H1 (cell line): ENCODE results near the gene CCDC154. TPM values are rescaled to one million over a fixed set of nuclear protein-coding genes. Genes with fewer than 3 reads are reported as not detected.

Experiments used
- CTCF ChIA-PET: fragments of 300-600 bp; sonication (Branson Sonifier 250); formaldehyde crosslinking; loops from one replicate; lab custom pipeline; 2021; ENCODE audit not compliant: partially characterized antibody; lab: Charles Lee
- POLR2A ChIA-PET: fragments of 300-600 bp; sonication (Branson Sonifier 250); formaldehyde crosslinking; loops from one replicate; lab custom pipeline; 2021; ENCODE audit warnings: inconsistent platforms; ENCODE audit not compliant: partially characterized antibody; lab: Charles Lee
- DNase-seq, 2 experiments: peaks; one replicate each; pipeline versions ENCODE4 v3.0.0 to v3.0.0-alpha.2; 2010 to 2022; ENCODE audit warnings: low spot score in 2 of 2, low read depth in 1 of 2, mixed read lengths in 1 of 2
- FAIRE-seq: peaks from 2 replicates; lab custom pipeline; 2011; peaks lifted over from hg19 to GRCh38; lab: Jason Lieb, UNC
- H2AFZ ChIP-seq: 2 replicates; pipeline ENCODE4 v1.8.1; 2012; ENCODE audit warnings: low read length, inconsistent platforms
- H2AK5ac ChIP-seq: 2 replicates; pipeline ENCODE4 v1.6.1; 2013; ENCODE audit warnings: low read depth, low read length
- H2BK120ac ChIP-seq: replicated peaks from 2 replicates; pipeline ENCODE3; 2013; ENCODE audit warnings: low read depth, low read length, inconsistent platforms
- H2BK12ac ChIP-seq: 2 replicates; pipeline ENCODE4 v1.6.1; 2013; ENCODE audit warnings: low read depth, low read length
- H2BK15ac ChIP-seq: 2 replicates; pipeline ENCODE4 v1.6.1; 2013; ENCODE audit warnings: low read length
- H2BK20ac ChIP-seq: 2 replicates; pipeline ENCODE4 v1.6.1; 2013; ENCODE audit warnings: low read length
- H2BK5ac ChIP-seq: 2 replicates; pipeline ENCODE4 v1.6.1; 2013; ENCODE audit warnings: low read depth, low read length
- H3K14ac ChIP-seq: 2 replicates; pipeline ENCODE4 v1.6.1; 2013; ENCODE audit warnings: inconsistent platforms; ENCODE audit not compliant: insufficient read length
- H3K18ac ChIP-seq: 2 replicates; pipeline ENCODE4 v1.6.1; 2013; ENCODE audit warnings: low read length; ENCODE audit errors: extremely low read depth
- H3K23ac ChIP-seq: 2 replicates; pipeline ENCODE4 v1.6.1; 2013; ENCODE audit warnings: inconsistent platforms; ENCODE audit not compliant: insufficient read length
- H3K23me2 ChIP-seq: 2 replicates; pipeline ENCODE4 v1.6.1; 2013; ENCODE audit warnings: low read depth, low read length
- H3K27ac ChIP-seq: 2 replicates; pipeline ENCODE4 v1.6.1; 2011; ENCODE audit warnings: low read depth, low read length, inconsistent platforms
- H3K27me3 ChIP-seq, 4 experiments: replicated peaks in 1 of 4; 1 replicate in 1 of 4; 2 replicates in 3 of 4; pipeline versions ENCODE4 v1.6.1 to v1.8.1; 2011 to 2013; ENCODE audit warnings: low read length in 3 of 4, mild to moderate bottlenecking in 3 of 4, inconsistent platforms in 2 of 4, mixed read lengths in 2 of 4, moderate library complexity in 1 of 4; ENCODE audit not compliant: control insufficient read depth in 3 of 4, insufficient read depth in 3 of 4; ENCODE audit errors: extremely low read depth in 1 of 4
- H3K36me3 ChIP-seq, 4 experiments: 2 replicates each; pipeline versions ENCODE4 v1.6.1 to v1.8.1; 2011 to 2013; ENCODE audit warnings: mild to moderate bottlenecking in 4 of 4, low read length in 3 of 4, moderate library complexity in 2 of 4, control low read depth in 1 of 4, inconsistent platforms in 1 of 4; ENCODE audit not compliant: insufficient read depth in 4 of 4, control insufficient read depth in 2 of 4
- H3K4ac ChIP-seq: replicated peaks from 2 replicates; pipeline ENCODE3; 2013; ENCODE audit warnings: low read length, low read depth, mixed read lengths, inconsistent platforms; ENCODE audit not compliant: insufficient read length
- H3K4me1 ChIP-seq, 4 experiments: replicated peaks in 1 of 4; 1 replicate in 1 of 4; 2 replicates in 3 of 4; pipeline versions ENCODE4 v1.6.1 to v1.8.1; 2011 to 2013; ENCODE audit warnings: low read length in 3 of 4, inconsistent platforms in 2 of 4, mixed read lengths in 1 of 4; ENCODE audit not compliant: insufficient read depth in 4 of 4, control insufficient read depth in 3 of 4
- H3K4me2 ChIP-seq, 2 experiments: 2 replicates each; pipeline versions ENCODE4 v1.6.1 to v1.8.1; 2011 to 2013; ENCODE audit warnings: low read depth in 2 of 2, low read length in 2 of 2, control low read depth in 1 of 2, inconsistent platforms in 1 of 2, mild to moderate bottlenecking in 1 of 2; ENCODE audit not compliant: insufficient read depth in 1 of 2
- H3K4me3 ChIP-seq, 4 experiments: fragments of 200-600, 300-600 bp in 1 of 4; sonication (generic), shearing (Covaris generic), sonication (Bioruptor Twin) in 1 of 4; 2 replicates each; pipeline versions ENCODE4 v1.5.1 to v1.8.1; 2011 to 2016; ENCODE audit warnings: low read length in 4 of 4, low read depth in 3 of 4, control low read depth in 2 of 4, inconsistent platforms in 2 of 4, mild to moderate bottlenecking in 2 of 4, mixed read lengths in 1 of 4, moderate library complexity in 1 of 4; ENCODE audit not compliant: insufficient read depth in 2 of 4; ENCODE audit errors: extremely low read depth in 1 of 4
- H3K56ac ChIP-seq: replicated peaks from 2 replicates; pipeline ENCODE3; 2013; ENCODE audit warnings: low read depth, mild to moderate bottlenecking, mixed read lengths, low read length, inconsistent platforms; ENCODE audit not compliant: insufficient read length
- H3K79me1 ChIP-seq: 2 replicates; pipeline ENCODE4 v1.6.1; 2013; ENCODE audit warnings: low read depth, low read length, control low read depth
- H3K79me2 ChIP-seq, 2 experiments: 2 replicates each; pipeline versions ENCODE4 v1.6.1 to v1.8.1; 2012 to 2013; ENCODE audit warnings: low read length in 2 of 2, mild to moderate bottlenecking in 2 of 2, inconsistent platforms in 1 of 2; ENCODE audit not compliant: insufficient read depth in 2 of 2, control insufficient read depth in 1 of 2
- H3K9ac ChIP-seq, 4 experiments: replicated peaks in 1 of 4; 1 replicate in 1 of 4; 2 replicates in 3 of 4; pipeline versions ENCODE4 v1.6.1 to v1.8.1; 2011 to 2013; ENCODE audit warnings: low read depth in 3 of 4, low read length in 3 of 4, control low read depth in 2 of 4, mild to moderate bottlenecking in 2 of 4, moderate library complexity in 2 of 4, inconsistent platforms in 1 of 4; ENCODE audit errors: extremely low read depth in 1 of 4
- H3K9me3 ChIP-seq, 2 experiments: 2 replicates each; pipeline versions ENCODE4 v1.6.1 to v1.8.1; 2012 to 2013; ENCODE audit warnings: mild to moderate bottlenecking in 2 of 2, moderate library complexity in 2 of 2, control low read depth in 1 of 2, inconsistent platforms in 1 of 2, low read depth in 1 of 2, low read length in 1 of 2, mixed read lengths in 1 of 2; ENCODE audit not compliant: insufficient read depth in 2 of 2
- H4K20me1 ChIP-seq, 2 experiments: replicated peaks in 1 of 2; 2 replicates each; pipeline versions ENCODE3 to v1.8.1; 2011 to 2013; ENCODE audit warnings: inconsistent platforms in 2 of 2, low read length in 2 of 2, mild to moderate bottlenecking in 1 of 2; ENCODE audit not compliant: insufficient read depth in 2 of 2, control insufficient read depth in 1 of 2
- H4K5ac ChIP-seq: 2 replicates; pipeline ENCODE4 v1.6.1; 2013; ENCODE audit warnings: low read length, low read depth, mixed read lengths, inconsistent platforms; ENCODE audit not compliant: insufficient read length
- H4K8ac ChIP-seq: 2 replicates; pipeline ENCODE4 v1.8.0; 2013; ENCODE audit warnings: mild to moderate bottlenecking, moderate library complexity, low read length, inconsistent platforms; ENCODE audit not compliant: insufficient read depth; ENCODE audit errors: extremely low read depth
- H4K91ac ChIP-seq: replicated peaks from 2 replicates; pipeline ENCODE3; 2013; ENCODE audit warnings: low read length, mixed read lengths, inconsistent platforms; ENCODE audit not compliant: insufficient read length
- CHD1 ChIP-seq: IDR thresholded peaks from 2 replicates; pipeline ENCODE4 v1.6.1; 2012; ENCODE audit warnings: low read depth, low read length, improper control_type of control experiment
- CTBP2 ChIP-seq: IDR thresholded peaks from 2 replicates; pipeline ENCODE4 v1.7.0; 2011; ENCODE audit warnings: borderline replicate concordance, mild to moderate bottlenecking, moderate library complexity, mixed read lengths, low read length; ENCODE audit not compliant: insufficient read depth, insufficient read length
- JUND ChIP-seq: IDR thresholded peaks from 2 replicates; pipeline ENCODE4 v1.6.1; 2011; ENCODE audit warnings: mild to moderate bottlenecking, improper control_type of control experiment, low read length
- POLR2A ChIP-seq, 2 experiments: IDR thresholded peaks; 1 replicate in 1 of 2; 2 replicates in 1 of 2; pipeline ENCODE4 v1.6.1; 2011; ENCODE audit warnings: low read depth in 2 of 2, low read length in 2 of 2, mild to moderate bottlenecking in 2 of 2; ENCODE audit errors: control extremely low read depth in 1 of 2
- RBBP5 ChIP-seq: IDR thresholded peaks from 2 replicates; pipeline ENCODE4 v1.7.1; 2012; ENCODE audit warnings: low read depth, mild to moderate bottlenecking, inconsistent platforms, low read length, moderate library complexity, borderline replicate concordance
- RXRA ChIP-seq: IDR thresholded peaks from 2 replicates; pipeline ENCODE4 v1.6.1; 2011; ENCODE audit warnings: low read depth, mild to moderate bottlenecking, low read length, moderate library complexity; ENCODE audit not compliant: insufficient read depth
- SIN3A ChIP-seq, 2 experiments: IDR thresholded peaks in 1 of 2; conservative IDR thresholded peaks in 1 of 2; 2 replicates each; pipeline ENCODE4 v1.6.1; 2011 to 2012; ENCODE audit warnings: low read length in 2 of 2, improper control_type of control experiment in 1 of 2, low read depth in 1 of 2, mild to moderate bottlenecking in 1 of 2
- SP1 ChIP-seq: IDR thresholded peaks from 2 replicates; pipeline ENCODE4 v1.6.1; 2011; ENCODE audit warnings: low read depth, low read length
- TAF7 ChIP-seq: optimal IDR thresholded peaks from 2 replicates; pipeline ENCODE3; 2011; ENCODE audit warnings: low read depth, mild to moderate bottlenecking, inconsistent platforms, low read length, moderate library complexity, borderline replicate concordance
- TBP ChIP-seq: IDR thresholded peaks from 2 replicates; pipeline ENCODE4 v1.6.1; 2011; ENCODE audit warnings: low read depth, low read length, improper control_type of control experiment
- TEAD4 ChIP-seq: IDR thresholded peaks from 2 replicates; pipeline ENCODE4 v1.6.1; 2012; ENCODE audit warnings: low read depth, low read length, inconsistent platforms, mixed read lengths
- WGBS, 2 experiments: shearing (Covaris generic) in 1 of 2; methylation state at CpG; one replicate each; pipeline versions ENCODE4 v1.1.6 to v1.1.7; 2013 to 2015; ENCODE audit warnings: low lambda C conversion rate in 2 of 2, mixed read lengths in 2 of 2, inconsistent platforms in 1 of 2, low coverage in 1 of 2, missing lambda C conversion rate in 1 of 2; ENCODE audit not compliant: insufficient replicate concordance in 2 of 2, insufficient coverage in 1 of 2, insufficient read length in 1 of 2; ENCODE audit errors: extremely low coverage in 1 of 2, missing lambda C conversion rate in 1 of 2; 5-methylcytosine and 5-hydroxymethylcytosine counted together
- polyA plus RNA-seq, 7 experiments: library from polyadenylated mRNA; depleted of rRNA in 3 of 7; stranded (reverse) in 5 of 7; unstranded in 2 of 7; fragments of >200 nt in 5 of 7; fragments of 200-250 nt in 2 of 7; gene quantifications; 1 replicate in 5 of 7; 2 replicates in 1 of 7; 4 replicates in 1 of 7; pipeline versions ENCODE4 v1.2.1 to v1.2.3, GENCODE V29; 2011 to 2013; ENCODE audit warnings: missing spikeins in 2 of 7, mixed read lengths in 2 of 7
- total RNA-seq: library from RNA; stranded (reverse); fragmentation: NEBNext Ultra II Directional; extraction: Animal tissue kit (Norgen Biotek cat#: 25700); gene quantifications from 2 replicates; pipeline ENCODE4 v1.2.1, GENCODE V29; 2021
- TF ChIP-seq, protein P1 (sequence below): IDR thresholded peaks from 2 replicates; pipeline ENCODE4 v1.6.1; 2012; ENCODE audit warnings: low read length, inconsistent platforms

The CCDC154 gene
- total and polyA plus RNA-seq, 2 of the 8 experiments (the other 6 are each of a cell fraction or from before 2014, with no cell fraction given) = 0.15 to 0.88 TPM

DNA sequence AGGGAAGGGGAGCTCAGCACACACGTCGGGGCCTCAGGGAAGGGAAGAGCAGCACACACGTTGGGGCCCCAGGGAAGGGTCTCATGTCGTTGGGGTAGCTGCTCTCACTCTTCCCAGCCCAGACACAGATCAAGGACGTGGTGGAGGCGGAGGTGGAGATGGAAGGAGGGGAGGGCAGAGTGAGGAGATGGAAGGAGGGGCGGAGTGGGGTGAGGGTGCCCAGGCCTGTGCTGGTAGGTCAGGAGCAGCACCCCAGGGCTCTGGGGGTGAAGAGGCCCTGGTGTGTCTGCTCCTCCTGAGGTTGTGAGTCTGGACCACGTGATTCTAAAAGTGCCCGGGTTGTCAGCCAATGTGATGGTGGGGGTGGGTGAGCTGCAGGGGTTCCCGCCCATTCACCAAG is 15.6 kb upstream of the CCDC154 start:
- no peak overlapping the region for H2BK20ac ChIP-seq
- no peak overlapping the region for H3K14ac ChIP-seq
- no peak overlapping the region for H3K23ac ChIP-seq
- no peaks in the 10 kb centered on the region for H3K23me2 ChIP-seq
- H3K56ac ChIP-seq = no peak overlapping the region
- no peak overlapping the region for H4K5ac ChIP-seq
- peak in 1 of 2 experiments; percentile 19 for DNase-seq
- ChIA-PET CTCF (interaction anchor here (0.6 to 0.8 kb wide), 3 partner anchors 11 to 299 kb away, joined by 3 read pairs; no protein-coding TSS in a partner anchor), POLR2A (interaction anchor here (1.4 to 2.2 kb wide), 2 partner anchors 10 to 56 kb away, joined by 3 to 6 read pairs; no protein-coding TSS in a partner anchor)
- no peak overlapping the region for H2BK12ac ChIP-seq
- H4K91ac ChIP-seq = no peak overlapping the region
- no peak overlapping the region for H3K4me2 ChIP-seq
- no peak overlapping the region for H2BK15ac ChIP-seq
- H3K18ac ChIP-seq = no peak overlapping the region
- H2AFZ ChIP-seq = no peak overlapping the region
- no peak overlapping the region for H3K9ac ChIP-seq
- H3K27me3 ChIP-seq = no peaks in the 10 kb centered on the region
- no peaks in the 10 kb centered on the region for H3K4me1 ChIP-seq
- no peaks in the 10 kb centered on the region for H3K9me3 ChIP-seq
- H3K4ac ChIP-seq = no peak overlapping the region
- H3K79me2 ChIP-seq = no peaks in the 10 kb centered on the region; a peak in 1 of 4 replicates
- H4K8ac ChIP-seq = 0 out of 2 replicates have a peak overlapping the region, but pooled peaks have one; percentile 25
- H2BK120ac ChIP-seq = no peak overlapping the region
- no peak for FAIRE-seq
- peaks cover 0 to 37% (median 6%) of the 10 kb centered on the region in 4 experiments; a peak in 6 of 8 replicates for H3K36me3 ChIP-seq
- H3K27ac ChIP-seq = no peak overlapping the region
- H2BK5ac ChIP-seq = no peak overlapping the region
- WGBS, 2 experiments = 93% methylated on average over 10 of the region's 10 CpGs; no CpG with 5 or more reads in 1 of the 2 experiments
- H2AK5ac ChIP-seq = no peak overlapping the region
- no peak overlapping the region for H3K4me3 ChIP-seq
- no peaks in the 10 kb centered on the region; the same call in 1 of the 2 replicates for H3K79me1 ChIP-seq
- peaks cover 0 to 7% of the 10 kb centered on the region in 2 experiments for H4K20me1 ChIP-seq
- TF ChIP-seq TAF7 (no peak), TEAD4 (no peak), CTBP2 (no peak), RBBP5 (no peak), POLR2A (IDR thresholded peaks at IDR 0.05; ENCODE audit: control extremely low read depth in 1 of 2, low read depth in 2 of 2, low read length in 2 of 2) (no peak), RXRA (no peak), SP1 (no peak), JUND (no peak), SIN3A (conservative IDR thresholded peaks at IDR 0.05 in 1 of 2, IDR thresholded peaks at IDR 0.05 in 1 of 2; ENCODE audit: low read depth in 1 of 2, low read length in 2 of 2) (no peak), TBP (no peak), CHD1 (no peak)
- TF ChIP-seq, protein P1, sequence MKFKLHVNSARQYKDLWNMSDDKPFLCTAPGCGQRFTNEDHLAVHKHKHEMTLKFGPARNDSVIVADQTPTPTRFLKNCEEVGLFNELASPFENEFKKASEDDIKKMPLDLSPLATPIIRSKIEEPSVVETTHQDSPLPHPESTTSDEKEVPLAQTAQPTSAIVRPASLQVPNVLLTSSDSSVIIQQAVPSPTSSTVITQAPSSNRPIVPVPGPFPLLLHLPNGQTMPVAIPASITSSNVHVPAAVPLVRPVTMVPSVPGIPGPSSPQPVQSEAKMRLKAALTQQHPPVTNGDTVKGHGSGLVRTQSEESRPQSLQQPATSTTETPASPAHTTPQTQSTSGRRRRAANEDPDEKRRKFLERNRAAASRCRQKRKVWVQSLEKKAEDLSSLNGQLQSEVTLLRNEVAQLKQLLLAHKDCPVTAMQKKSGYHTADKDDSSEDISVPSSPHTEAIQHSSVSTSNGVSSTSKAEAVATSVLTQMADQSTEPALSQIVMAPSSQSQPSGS = no peak
